Vein endothelial cell (primary cell): ENCODE data around the gene ARPC4. TPM values are rescaled to one million over a fixed set of nuclear protein-coding genes. Genes with fewer than 3 reads are reported as not detected.

Experiments used
- total RNA-seq: library from RNA; depleted of rRNA; stranded (reverse); fragments of >200 nt; gene quantifications from 2 replicates; pipeline ENCODE4 v1.2.3, GENCODE V29; 2012

Gene ARPC4
- 355 and 367 TPM in 2 replicates for total RNA-seq

GRCh38 chr3:9792405-9793160, at the start of gene ARPC4, which contains the start of gene TADA3:
Gene ARPC4 (plus strand): TSS chr3:9793082. CDS start chr3:9793122, 40 bp downstream.
Gene TADA3 (minus strand): TSS chr3:9792473. CDS start chr3:9791466, 1,007 bp downstream.

DNA sequence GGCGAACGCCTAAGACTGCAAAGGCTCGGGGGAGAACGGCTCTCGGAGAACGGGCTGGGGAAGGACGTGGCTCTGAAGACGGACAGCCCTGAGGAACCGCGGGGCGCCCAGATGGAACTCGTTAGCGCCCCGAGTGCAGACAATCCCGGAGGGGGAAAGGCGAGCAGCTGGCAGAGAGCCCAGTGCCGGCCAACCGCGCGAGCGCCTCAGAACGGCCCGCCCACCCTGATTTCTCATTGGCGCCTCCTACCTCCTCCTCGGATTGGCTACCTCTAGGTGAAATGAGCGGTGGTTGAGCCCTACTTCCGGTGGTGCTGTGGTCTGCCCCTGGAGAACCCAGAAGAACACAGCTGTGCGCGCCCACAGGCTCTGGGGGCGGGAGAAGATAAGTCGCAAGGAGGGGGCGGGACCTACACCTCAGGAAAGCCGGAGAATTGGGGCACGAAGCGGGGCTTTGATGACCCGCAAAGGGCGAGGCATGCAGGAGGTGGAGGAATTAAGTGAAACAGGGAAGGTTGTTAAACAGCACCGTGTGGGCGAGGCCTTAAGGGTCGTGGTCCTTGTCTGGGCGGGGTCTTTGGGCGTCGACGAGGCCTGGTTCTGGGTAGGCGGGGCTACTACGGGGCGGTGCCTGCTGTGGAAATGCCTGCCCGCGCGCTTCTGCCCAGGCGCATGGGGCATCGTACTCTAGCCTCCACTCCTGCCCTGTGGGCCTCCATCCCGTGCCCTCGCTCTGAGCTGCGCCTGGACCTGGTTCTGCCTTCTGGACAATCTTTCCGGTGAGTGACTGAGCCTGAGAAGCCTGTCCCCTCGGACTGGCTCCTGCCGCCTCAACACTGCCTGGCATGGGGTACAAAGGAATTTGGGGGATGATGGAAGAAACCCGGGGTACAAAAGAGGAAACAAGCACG, 43.0 kb upstream of the ARPC4 start, which contains the start of gene OGG1:
OGG1 (plus strand) TSS at position 308 of the 911 bp plus-strand sequence; CDS start at position 643, 335 bp downstream.

GRCh38 chr3:9769426-9770275, 23.2 kb upstream of the ARPC4 start, which contains the start of gene CAMK1:
Gene CAMK1 (minus strand): TSS chr3:9769947. CDS start chr3:9767749, 2,198 bp downstream.

DNA sequence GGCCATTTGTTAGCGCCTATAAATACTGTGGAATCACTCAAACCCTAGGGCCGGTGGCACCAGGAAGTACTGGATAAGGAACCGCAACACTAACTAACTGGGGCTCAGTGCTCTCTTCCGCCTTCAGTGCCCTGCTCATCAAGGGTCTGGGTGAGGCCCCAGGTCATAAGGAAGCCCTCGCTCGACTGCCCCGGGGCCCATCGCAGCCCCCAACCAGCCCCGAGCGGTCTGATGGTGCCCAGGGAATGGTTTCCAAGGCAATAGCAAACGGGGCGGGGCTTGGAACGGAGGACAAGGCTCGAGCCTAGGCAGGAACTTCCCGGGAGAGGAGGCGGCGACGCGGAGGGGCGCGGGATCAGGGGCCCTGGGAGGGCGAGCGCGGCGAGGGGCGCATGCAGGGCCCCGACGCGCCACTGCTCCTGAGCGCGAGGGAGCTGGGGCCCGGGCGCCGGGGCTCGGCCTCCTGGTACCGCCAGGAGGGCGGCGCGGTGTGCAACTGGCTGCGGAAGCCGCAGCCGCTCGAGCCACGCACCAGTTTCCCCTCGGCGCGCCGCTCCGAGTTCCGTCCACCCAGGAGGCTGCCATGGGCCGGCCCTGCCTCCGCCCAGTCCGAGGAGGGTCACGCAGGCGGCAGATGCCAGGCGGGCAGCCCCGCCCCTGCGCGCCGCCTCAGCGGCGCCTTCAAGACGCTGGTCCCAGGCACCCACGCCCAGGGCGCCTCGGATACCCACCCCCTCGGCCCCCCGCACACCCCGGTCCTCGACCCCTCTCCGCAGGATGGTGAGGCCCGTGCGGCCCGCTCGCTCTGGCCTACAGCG, 16.9 kb downstream of the ARPC4 start, which contains the start of gene TTLL3:
TTLL3 (plus strand) TSS at position 648 of the 818 bp plus-strand sequence. CDS start 400 bp downstream, outside the sequence.

GRCh38 chr3:9843715-9844438, 51.0 kb downstream of the ARPC4 start, which contains the start of gene RPUSD3:
Gene RPUSD3 (minus strand): TSS chr3:9844008. CDS start chr3:9843990, 18 bp downstream.

Other genes with a start within 250 kb of the ARPC4 start
- gene LHFPL4, start 239.3 kb upstream of the ARPC4 start, total RNA-seq: under 0.01 TPM in 1 of 2 replicates, not detected in the other
- 59.8 and 61.4 TPM in 2 replicates for gene MTMR14, start 143.6 kb upstream of the ARPC4 start, total RNA-seq
- not detected in 2 replicates for gene CPNE9, start 89.2 kb upstream of the ARPC4 start, total RNA-seq
- 30.9 and 34.3 TPM in 2 replicates for gene BRPF1, start 61.3 kb upstream of the ARPC4 start, total RNA-seq
- 22.9 and 27.8 TPM in 2 replicates for gene OGG1, start 43.1 kb upstream of the ARPC4 start, total RNA-seq
- gene CAMK1, start 23.1 kb upstream of the ARPC4 start, total RNA-seq: 23.2 and 25.2 TPM in 2 replicates
- 50.6 and 56.7 TPM in 2 replicates for gene TADA3, start 609 bp upstream of the ARPC4 start, total RNA-seq
- 21.8 and 26.1 TPM in 2 replicates for gene TTLL3, start 17.2 kb downstream of the ARPC4 start, total RNA-seq
- 24.4 and 30.1 TPM in 2 replicates for gene RPUSD3, start 50.9 kb downstream of the ARPC4 start, total RNA-seq
- gene CIDEC, start 87.2 kb downstream of the ARPC4 start, total RNA-seq: not detected in 2 replicates
- 25.2 and 26.9 TPM in 2 replicates for gene JAGN1, start 97.5 kb downstream of the ARPC4 start, total RNA-seq
- 0.33 and 0.57 TPM in 2 replicates for gene IL17RE, start 109.8 kb downstream of the ARPC4 start, total RNA-seq
- gene IL17RC, start 124.0 kb downstream of the ARPC4 start, total RNA-seq: 15.9 and 28.4 TPM in 2 replicates
- gene CRELD1, start 140.8 kb downstream of the ARPC4 start, total RNA-seq: 19.1 and 25.2 TPM in 2 replicates
- gene PRRT3, start 159.3 kb downstream of the ARPC4 start, total RNA-seq: 2.0 TPM in 2 replicates
- gene EMC3, start 193.8 kb downstream of the ARPC4 start, total RNA-seq: 47.7 and 69.8 TPM in 2 replicates
- gene FANCD2, start 233.4 kb downstream of the ARPC4 start, total RNA-seq: 14.4 and 29.4 TPM in 2 replicates